Neuronal stem cell (in vitro differentiated cells): ENCODE measurements around the gene PDZD2.
A peak's percentile ranks its signal among the peaks of the same experiment; 100 is the strongest.

ENCODE experiments used
- DNase-seq: peaks from one replicate; pipeline ENCODE4 v3.0.0-alpha.2; 2013; ENCODE audit warnings: low spot score
- H2AFZ ChIP-seq: one replicate; pipeline ENCODE4 v1.6.1; 2013; ENCODE audit warnings: mild to moderate bottlenecking, low read length, inconsistent platforms
- H2AK5ac ChIP-seq: 2 replicates; pipeline ENCODE4 v1.6.1; 2013; ENCODE audit warnings: low read depth, mild to moderate bottlenecking, inconsistent platforms, low read length, moderate library complexity, mixed read lengths
- H2BK120ac ChIP-seq: 2 replicates; pipeline ENCODE4 v1.6.1; 2013; ENCODE audit warnings: low read depth, mild to moderate bottlenecking, inconsistent platforms, low read length, moderate library complexity, mixed read lengths
- H2BK12ac ChIP-seq: one replicate; pipeline ENCODE4 v1.6.1; 2013; ENCODE audit warnings: low read length, inconsistent platforms
- H2BK15ac ChIP-seq: 2 replicates; pipeline ENCODE4 v1.6.1; 2013; ENCODE audit warnings: mild to moderate bottlenecking, low read length, inconsistent platforms, mixed read lengths
- H2BK5ac ChIP-seq: one replicate; pipeline ENCODE4 v1.6.1; 2013; ENCODE audit warnings: inconsistent platforms, mild to moderate bottlenecking, low read length, moderate library complexity
- H3K14ac ChIP-seq: one replicate; pipeline ENCODE4 v1.6.1; 2013; ENCODE audit warnings: low read length, inconsistent platforms
- H3K18ac ChIP-seq: 2 replicates; pipeline ENCODE4 v1.6.1; 2013; ENCODE audit warnings: low read length, inconsistent platforms
- H3K23ac ChIP-seq: 2 replicates; pipeline ENCODE4 v1.6.1; 2013; ENCODE audit warnings: low read depth, mild to moderate bottlenecking, mixed read lengths, low read length, inconsistent platforms; ENCODE audit not compliant: poor library complexity
- H3K27ac ChIP-seq: replicated peaks from 3 replicates; pipeline ENCODE4 v1.5.1; 2013; ENCODE audit warnings: low read length, inconsistent platforms
- H3K27me3 ChIP-seq, 3 experiments: 2 replicates each; pipeline ENCODE4 v1.6.1; 2013; ENCODE audit warnings: low read length in 3 of 3, mild to moderate bottlenecking in 2 of 3, inconsistent platforms in 1 of 3, low read depth in 1 of 3, mixed read lengths in 1 of 3, moderate library complexity in 1 of 3; ENCODE audit not compliant: control insufficient read depth in 3 of 3, insufficient read depth in 3 of 3
- H3K36me3 ChIP-seq, 2 donors: replicated peaks in 1 of 2; 2 replicates each; pipeline ENCODE4 v1.6.1; 2013; ENCODE audit warnings: low read length in 2 of 2; ENCODE audit not compliant: control insufficient read depth in 2 of 2, insufficient read depth in 2 of 2
- H3K4ac ChIP-seq: 2 replicates; pipeline ENCODE4 v1.6.1; 2013; ENCODE audit warnings: inconsistent platforms, mild to moderate bottlenecking, low read length, moderate library complexity
- H3K4me1 ChIP-seq, 2 donors: 1 replicate in 1 of 2; 2 replicates in 1 of 2; pipeline ENCODE4 v1.6.1; 2013; ENCODE audit warnings: low read length in 2 of 2, low read depth in 1 of 2; ENCODE audit not compliant: control insufficient read depth in 2 of 2, insufficient read depth in 1 of 2
- H3K4me2 ChIP-seq: one replicate; pipeline ENCODE4 v1.6.1; 2013; ENCODE audit warnings: mild to moderate bottlenecking, low read length, inconsistent platforms; ENCODE audit not compliant: insufficient read depth, poor library complexity, severe bottlenecking
- H3K4me3 ChIP-seq, 2 donors: 2 replicates each; pipeline ENCODE4 v1.5.1; 2013; ENCODE audit warnings: low read length in 2 of 2, mild to moderate bottlenecking in 2 of 2, inconsistent platforms in 1 of 2, moderate library complexity in 1 of 2
- H3K79me1 ChIP-seq: one replicate; pipeline ENCODE4 v1.6.1; 2013; ENCODE audit warnings: low read depth, mild to moderate bottlenecking, inconsistent platforms, low read length, moderate library complexity
- H3K9ac ChIP-seq: one replicate; pipeline ENCODE4 v1.6.1; 2013; ENCODE audit warnings: mild to moderate bottlenecking, low read depth, low read length, inconsistent platforms; ENCODE audit not compliant: poor library complexity
- H3K9me3 ChIP-seq, 2 donors: replicated peaks in 1 of 2; 2 replicates each; pipeline versions ENCODE3 to v1.6.1; 2013; ENCODE audit warnings: low read length in 2 of 2, mild to moderate bottlenecking in 2 of 2, inconsistent platforms in 1 of 2, low read depth in 1 of 2, mixed read lengths in 1 of 2, moderate library complexity in 1 of 2; ENCODE audit not compliant: control insufficient read depth in 2 of 2, insufficient read depth in 1 of 2
- H4K8ac ChIP-seq: one replicate; pipeline ENCODE4 v1.6.1; 2013; ENCODE audit warnings: low read depth, mild to moderate bottlenecking, inconsistent platforms, low read length, moderate library complexity
- H4K91ac ChIP-seq: one replicate; pipeline ENCODE4 v1.6.1; 2013; ENCODE audit warnings: low read length, low read depth, mild to moderate bottlenecking, inconsistent platforms; ENCODE audit not compliant: poor library complexity
- WGBS, 2 donors: extraction: QIAGEN DNeasy Blood & Tissue Kit; methylation state at CpG; one replicate each; pipeline ENCODE4 v1.1.7; 2013; ENCODE audit warnings: missing lambda C conversion rate in 2 of 2, mixed read lengths in 1 of 2; ENCODE audit not compliant: insufficient read length in 2 of 2, insufficient replicate concordance in 1 of 2; ENCODE audit errors: extremely low coverage in 2 of 2; 5-methylcytosine and 5-hydroxymethylcytosine counted together

PDZD2 gene

DNA sequence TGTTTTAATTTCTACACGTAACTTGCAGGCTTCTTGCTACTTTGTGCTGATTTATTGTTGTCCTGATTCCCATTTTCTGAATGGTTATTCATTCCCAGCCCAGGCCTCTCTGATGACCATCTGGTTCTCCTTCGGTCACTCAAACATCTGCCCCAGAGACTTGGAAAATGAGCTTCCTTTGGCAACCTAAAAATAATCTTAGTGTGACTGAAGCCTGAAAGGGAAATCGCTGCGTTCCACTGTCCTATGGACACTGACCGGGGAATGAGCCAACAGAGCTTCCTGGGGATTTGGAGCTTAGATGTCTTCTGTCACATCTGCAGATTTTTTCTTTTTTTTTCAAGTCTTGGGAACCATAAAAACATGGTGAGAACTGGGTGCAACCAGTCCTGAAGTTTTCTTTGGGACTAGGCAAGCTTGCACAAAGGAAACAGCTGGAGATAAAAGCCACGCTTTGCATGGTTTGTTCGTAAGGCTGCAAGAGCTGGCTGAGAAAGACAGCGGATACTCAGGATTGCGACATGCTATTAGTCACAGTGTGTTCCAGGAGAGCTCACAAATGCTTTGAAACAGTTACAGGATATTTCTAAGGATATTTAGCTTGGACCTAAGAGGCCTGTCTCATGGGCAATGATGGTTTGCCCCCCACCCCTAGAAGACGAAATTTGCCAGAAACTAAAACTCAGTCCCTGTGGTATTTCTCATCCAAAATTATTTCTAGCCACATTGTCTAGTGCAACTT is 389.0 kb downstream of the PDZD2 start:
- Histone ChIP-seq H2BK15ac (no peak overlapping the region), H3K27me3 (no peaks in the 10 kb centered on the region), H3K36me3 (no peaks in the 10 kb centered on the region), H3K4me1 (peaks cover 8 to 9% of the 10 kb centered on the region in 2 donors), H4K8ac (no peak overlapping the region), H4K91ac (no peak overlapping the region), H3K4ac (no peak overlapping the region), H2BK120ac (no peak overlapping the region), H3K18ac (no peak overlapping the region), H3K79me1 (no peaks in the 10 kb centered on the region), H3K9me3 (no peaks in the 10 kb centered on the region), H2BK5ac (no peak overlapping the region), H2AK5ac (no peak overlapping the region), H3K23ac (no peak overlapping the region), H3K14ac (no peak overlapping the region), H3K4me3 (no peak overlapping the region), H3K27ac (peak overlapping the region; percentile 51), H2AFZ (peak overlapping the region; percentile 77), H3K4me2 (no peak overlapping the region), H2BK12ac (no peak overlapping the region), H3K9ac (no peak overlapping the region)
- DNase-seq, result peak; percentile 30
- WGBS, 2 donors, result no CpG with 5 or more reads among the region's 10 CpGs

DNA sequence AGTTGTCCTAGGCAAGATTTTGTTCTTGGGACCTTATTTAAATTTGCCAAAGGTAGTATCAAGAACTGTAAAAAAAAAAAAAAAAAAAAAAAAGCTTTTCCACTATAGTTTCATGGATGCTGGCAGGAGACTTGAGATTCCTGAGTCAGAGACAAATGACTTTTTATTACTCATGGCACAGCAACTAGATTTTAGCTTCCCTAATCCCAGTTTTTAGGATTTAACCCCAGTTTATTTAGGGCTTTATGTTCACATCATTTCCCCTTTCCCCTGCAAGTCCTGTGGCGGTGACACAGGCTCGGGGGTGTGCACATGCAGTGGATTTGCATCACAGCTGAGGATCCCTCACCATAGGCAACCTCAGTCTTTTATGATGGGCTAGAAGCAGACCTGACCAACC is 390.3 kb downstream of the PDZD2 start:
- DNase-seq, result no peak
- Histone ChIP-seq H3K4ac (no peak overlapping the region), H3K27me3 (no peaks in the 10 kb centered on the region), H3K36me3 (no peaks in the 10 kb centered on the region), H2AK5ac (no peak overlapping the region), H2BK12ac (no peak overlapping the region), H2BK15ac (no peak overlapping the region), H3K79me1 (no peaks in the 10 kb centered on the region), H2AFZ (peak overlapping the region; percentile 9), H3K14ac (no peak overlapping the region), H4K91ac (no peak overlapping the region), H3K9me3 (no peaks in the 10 kb centered on the region), H3K23ac (no peak overlapping the region), H3K18ac (no peak overlapping the region), H2BK120ac (no peak overlapping the region), H2BK5ac (no peak overlapping the region), H3K4me3 (no peak overlapping the region), H3K4me2 (no peak overlapping the region), H3K4me1 (peaks cover 9 to 11% of the 10 kb centered on the region in 2 donors), H3K27ac (no peak overlapping the region), H3K9ac (no peak overlapping the region), H4K8ac (no peak overlapping the region)
- no CpG with 5 or more reads among the region's 2 CpGs for WGBS, 2 donors

DNA sequence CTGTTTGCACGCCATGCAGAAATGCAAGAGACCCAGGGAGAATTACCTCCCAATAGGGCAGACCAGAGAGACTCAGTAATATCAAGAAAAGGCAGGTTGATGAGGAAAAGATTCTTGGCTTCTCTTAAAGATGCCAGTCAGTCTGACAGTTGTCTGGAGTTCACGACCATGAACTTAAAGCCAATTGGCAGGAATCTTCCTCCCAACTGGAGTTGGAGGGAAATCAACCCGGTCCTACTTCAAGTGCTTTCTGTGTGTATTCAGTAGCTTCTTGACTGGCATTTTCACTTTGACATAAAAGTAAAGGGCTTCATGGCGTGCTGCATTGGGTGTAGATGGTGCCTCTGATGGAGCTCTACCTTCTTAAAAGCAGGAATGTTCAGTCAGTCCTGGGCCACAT is 390.9 kb downstream of the PDZD2 start:
- Histone ChIP-seq H2BK120ac (no peak overlapping the region), H2AK5ac (no peak overlapping the region), H3K4me2 (no peak overlapping the region), H3K23ac (no peak overlapping the region), H3K4me3 (no peak overlapping the region), H3K18ac (no peak overlapping the region), H3K9ac (no peak overlapping the region), H2AFZ (peak overlapping the region; percentile 9), H3K36me3 (no peaks in the 10 kb centered on the region), H4K8ac (no peak overlapping the region), H3K27ac (no peak overlapping the region), H4K91ac (no peak overlapping the region), H3K4ac (no peak overlapping the region), H2BK5ac (no peak overlapping the region), H3K14ac (no peak overlapping the region), H3K79me1 (no peaks in the 10 kb centered on the region), H2BK12ac (no peak overlapping the region), H3K27me3 (no peaks in the 10 kb centered on the region), H2BK15ac (no peak overlapping the region), H3K4me1 (peaks cover 9 to 11% of the 10 kb centered on the region in 2 donors), H3K9me3 (no peaks in the 10 kb centered on the region)
- no peak for DNase-seq
- WGBS, 2 donors, result no CpG with 5 or more reads among the region's 4 CpGs

DNA sequence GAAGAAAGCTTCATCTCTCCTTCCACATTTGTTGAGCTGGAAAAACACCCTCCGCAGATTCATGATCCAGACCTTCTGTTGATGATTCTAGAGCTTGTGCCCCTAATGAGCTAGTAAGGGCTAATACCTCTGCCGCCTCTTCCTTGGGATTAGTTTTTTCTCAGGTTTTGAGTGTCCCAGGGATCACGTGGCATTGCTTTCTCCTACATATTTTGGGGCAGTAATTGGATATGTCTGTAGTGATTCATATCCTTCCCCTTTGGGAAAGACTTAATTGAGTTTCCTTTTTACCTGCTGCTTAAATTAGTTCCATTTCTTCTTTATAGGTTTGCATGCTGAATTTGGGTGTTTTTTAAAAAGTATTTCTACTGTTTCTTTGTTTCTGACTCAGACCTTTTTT is 391.3 kb downstream of the PDZD2 start:
- H3K9me3 ChIP-seq, result no peaks in the 10 kb centered on the region
- no peak overlapping the region for H2BK12ac ChIP-seq

More for the DNA sequence above, 391.3 kb downstream of the PDZD2 start:
- Histone ChIP-seq H2BK15ac (no peak overlapping the region), H3K27me3 (no peaks in the 10 kb centered on the region), H2AFZ (no peak overlapping the region), H3K4ac (no peak overlapping the region), H3K4me3 (no peak overlapping the region), H3K79me1 (no peaks in the 10 kb centered on the region), H4K91ac (no peak overlapping the region), H3K4me2 (no peak overlapping the region), H3K27ac (no peak overlapping the region), H3K18ac (no peak overlapping the region), H2BK5ac (no peak overlapping the region), H3K23ac (no peak overlapping the region), H2AK5ac (no peak overlapping the region), H3K4me1 (peaks cover 9 to 11% of the 10 kb centered on the region in 2 donors), H3K36me3 (no peaks in the 10 kb centered on the region), H3K14ac (no peak overlapping the region), H4K8ac (no peak overlapping the region), H2BK120ac (no peak overlapping the region), H3K9ac (no peak overlapping the region)
- WGBS, 2 donors, result no CpG with 5 or more reads among the region's 3 CpGs
- DNase-seq, result no peak
